ENCODE data around the gene ODAD4. TPM values are rescaled to one million over a fixed set of nuclear protein-coding genes. Genes with fewer than 3 reads are reported as not detected.
"Not testable (repeated sequence)": the region's sequence is repeated elsewhere in the genome, so short reads cannot be mapped to it uniquely, and the experiment has no call there.

ODAD4 gene
- total RNA-seq, 2 donors from 2014 or later = 0.12 to 0.20 TPM

- DNase-seq (no peak), ATAC-seq (peak; percentile 15)
- intact Hi-C loops (cut with DNase I, micrococcal nuclease) = no loop called here
Measured at GRCh38 chr17:41977991-41978390, 47.6 kb downstream of the ODAD4 start.

GRCh38 chr17:41982026-41982760 lies 51.8 kb downstream of the ODAD4 start:
- no peak for ATAC-seq
- no peak for DNase-seq
- intact Hi-C loops (cut with DNase I, micrococcal nuclease) = no loop called here

- intact Hi-C loops (cut with DNase I, micrococcal nuclease) = no loop called here
- ATAC-seq (no peak), DNase-seq (no peak)
Measured at GRCh38 chr17:41984454-41984853, 54.0 kb downstream of the ODAD4 start.

- ATAC-seq = no peak
Measured at GRCh38 chr17:41985919-41986318, 55.5 kb downstream of the ODAD4 start.

GRCh38 chr17:41986634-41987033 lies 56.2 kb downstream of the ODAD4 start:
- no peak for DNase-seq
- intact Hi-C loops (cut with DNase I, micrococcal nuclease) = no loop called here
- no peak for ATAC-seq

More at GRCh38 chr17:41985919-41986318, 55.5 kb downstream of the ODAD4 start:
- no peak for DNase-seq
- intact Hi-C loops (cut with DNase I, micrococcal nuclease) = no loop called here

GRCh38 chr17:41987642-41988041 lies 57.2 kb downstream of the ODAD4 start:
- ATAC-seq (no peak), DNase-seq (no peak)
- intact Hi-C loops (cut with DNase I, micrococcal nuclease) = no loop called here

- intact Hi-C loops (cut with DNase I, micrococcal nuclease) = no loop called here
Measured at GRCh38 chr17:41988418-41988817, 58.0 kb downstream of the ODAD4 start.

GRCh38 chr17:41989702-41990419 lies 59.4 kb downstream of the ODAD4 start:
- intact Hi-C loops (cut with DNase I, micrococcal nuclease) = no loop called here
- peak in 1 of 2 donors; percentile 40 for DNase-seq
- peak; percentile 88 for ATAC-seq

More at GRCh38 chr17:41988418-41988817, 58.0 kb downstream of the ODAD4 start:
- ATAC-seq (no peak), DNase-seq (no peak)

GRCh38 chr17:41992576-41992975 lies 62.2 kb downstream of the ODAD4 start:
- DNase-seq (no peak), ATAC-seq (no peak)
- intact Hi-C loops (cut with DNase I, micrococcal nuclease) = no loop called here

GRCh38 chr17:41996855-41997164 lies 66.4 kb downstream of the ODAD4 start:
- no peak for DNase-seq
- intact Hi-C loops (cut with DNase I, micrococcal nuclease) = no loop called here
- no peak for ATAC-seq

- ATAC-seq (no peak), DNase-seq (no peak)
- intact Hi-C loops (cut with DNase I, micrococcal nuclease) = no loop called here
Measured at GRCh38 chr17:41998497-41998896, 68.1 kb downstream of the ODAD4 start.

GRCh38 chr17:42000413-42001133 lies 70.2 kb downstream of the ODAD4 start:
- intact Hi-C loops (cut with DNase I, micrococcal nuclease) = no loop called here
- DNase-seq (no peak), ATAC-seq (peak; percentile 90)

GRCh38 chr17:42001729-42002128 lies 71.3 kb downstream of the ODAD4 start:
- intact Hi-C loops (cut with DNase I, micrococcal nuclease) = no loop called here
- DNase-seq (no peak), ATAC-seq (no peak)

- intact Hi-C loops (cut with DNase I, micrococcal nuclease) = no loop called here
- ATAC-seq (no peak), DNase-seq (no peak)
Measured at GRCh38 chr17:42002175-42002791, 71.9 kb downstream of the ODAD4 start.

- intact Hi-C loops (cut with DNase I, micrococcal nuclease) = no loop called here
- no peak for DNase-seq
- peak; percentile 71 for ATAC-seq
Measured at GRCh38 chr17:42002792-42003301, 72.4 kb downstream of the ODAD4 start.

GRCh38 chr17:42005166-42005565 lies 74.7 kb downstream of the ODAD4 start:
- intact Hi-C loops (cut with DNase I, micrococcal nuclease) = no loop called here
- ATAC-seq = no peak

GRCh38 chr17:42009170-42009569 lies 78.8 kb downstream of the ODAD4 start:
- peak; percentile 64 for ATAC-seq
- no peak for DNase-seq
- intact Hi-C loops (cut with DNase I, micrococcal nuclease) = no loop called here

More at GRCh38 chr17:42005166-42005565, 74.7 kb downstream of the ODAD4 start:
- DNase-seq = no peak

GRCh38 chr17:42010266-42010680 lies 79.9 kb downstream of the ODAD4 start:
- intact Hi-C loops (cut with DNase I, micrococcal nuclease); DNase-seq: not testable (repeated sequence)
- ATAC-seq = peak; percentile 31

- intact Hi-C loops (cut with DNase I, micrococcal nuclease) = no loop called here
- DNase-seq = no peak
- no peak for ATAC-seq
Measured at GRCh38 chr17:42010898-42011516, 80.6 kb downstream of the ODAD4 start.
